Activated T-cell treated with anti-CD3 and anti-CD28 coated beads, Interleukin-2, amount 50 U/mL, for 48 hours (primary cell): Measurements from ENCODE around the gene C1QTNF3.
"Not testable (repeated sequence)": the region's sequence is repeated elsewhere in the genome, so short reads cannot be mapped to it uniquely, and the experiment has no call there.

Experiments used
- DNase-seq, 2 experiments: peaks; one replicate each; pipeline ENCODE4 v3.0.0-alpha.2; 2020

C1QTNF3 gene

DNA sequence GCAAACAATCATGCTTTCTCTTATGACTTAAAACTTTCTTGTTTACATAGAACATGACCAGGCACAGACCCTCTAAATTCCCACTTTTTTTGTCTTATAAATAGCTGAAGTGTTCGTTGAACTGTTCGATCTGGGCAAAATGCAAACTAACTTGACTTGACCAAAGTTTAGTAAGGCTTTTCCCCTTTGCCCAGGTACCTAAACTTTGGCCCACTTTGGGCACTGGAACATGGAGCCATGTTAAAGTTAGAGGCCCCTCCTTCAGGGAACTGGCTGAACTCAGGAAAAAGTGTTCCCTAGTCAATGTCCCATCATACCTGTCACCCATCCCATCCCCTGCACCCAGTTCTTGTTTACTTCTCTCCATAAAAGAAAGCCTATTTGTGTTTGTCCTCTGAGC, 25.8 kb downstream of the C1QTNF3 start:
- no peak for DNase-seq

DNA sequence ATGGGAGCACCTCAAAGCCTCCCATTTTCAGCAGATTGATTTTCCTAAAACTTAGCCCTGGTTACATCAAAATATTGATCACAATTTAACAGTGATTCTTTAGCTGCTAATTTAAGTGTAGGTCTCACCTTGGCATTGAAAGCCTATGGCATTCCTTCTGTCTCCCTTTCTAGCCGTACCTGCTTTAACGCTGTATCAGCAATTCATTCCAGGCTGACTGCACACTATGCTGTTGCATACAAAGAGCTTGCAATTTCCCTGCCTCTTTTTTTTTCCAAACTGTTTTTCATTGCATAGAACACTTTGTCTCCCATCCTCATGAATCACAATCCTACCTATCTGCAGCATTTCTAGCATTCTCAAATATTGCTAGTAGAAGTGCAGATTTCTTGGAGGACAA, 26.3 kb downstream of the C1QTNF3 start:
- DNase-seq = no peak

GRCh38 chr5:34016222-34016621, 26.8 kb downstream of the C1QTNF3 start:
- DNase-seq = no peak

- DNase-seq = peak; percentile 42 to 52
These were observed 27.7 kb downstream of the C1QTNF3 start for GRCh38 chr5:34015120-34015822.

DNA sequence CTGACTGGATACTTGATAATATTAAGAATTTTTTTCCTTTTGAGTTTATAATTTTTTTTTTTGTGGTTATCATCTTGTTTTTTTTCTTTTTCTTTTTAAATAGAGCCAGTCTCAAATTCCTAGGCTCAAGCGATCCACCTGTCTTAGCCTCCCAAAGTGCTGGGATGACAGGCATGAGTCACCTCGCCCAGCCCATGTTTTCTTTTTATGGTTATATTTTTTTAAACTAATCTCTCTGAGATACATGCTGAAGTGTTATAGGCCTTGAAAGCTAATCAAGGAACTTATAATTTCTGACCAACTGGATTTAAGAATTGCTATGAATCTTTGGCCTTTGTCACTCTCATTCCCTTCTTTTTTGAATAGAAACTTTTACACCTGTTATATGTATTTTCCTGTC, 28.4 kb downstream of the C1QTNF3 start:
- DNase-seq = no peak

DNA sequence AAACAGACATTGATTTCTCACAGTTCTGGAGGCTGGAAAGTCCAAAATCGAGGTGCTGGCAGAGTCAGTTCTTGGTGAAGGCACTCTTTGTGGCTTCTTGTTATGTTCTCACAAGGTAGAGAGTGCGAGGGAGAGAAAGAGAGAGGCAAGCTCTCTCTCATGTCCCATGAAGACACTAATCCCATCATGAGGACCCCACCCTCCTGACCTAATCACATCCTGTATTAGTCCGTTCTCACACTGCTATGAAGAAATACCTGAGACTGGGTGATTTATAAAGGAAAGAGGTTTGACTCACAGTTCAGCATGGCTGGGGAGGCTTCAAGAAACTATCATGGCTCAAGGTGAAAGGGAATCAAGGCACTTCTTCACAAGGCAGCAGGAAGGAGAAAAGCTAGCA, 29.5 kb downstream of the C1QTNF3 start:
- no peak for DNase-seq

- DNase-seq = no peak
These were observed 30.2 kb downstream of the C1QTNF3 start for GRCh38 chr5:34012791-34013190.

DNA sequence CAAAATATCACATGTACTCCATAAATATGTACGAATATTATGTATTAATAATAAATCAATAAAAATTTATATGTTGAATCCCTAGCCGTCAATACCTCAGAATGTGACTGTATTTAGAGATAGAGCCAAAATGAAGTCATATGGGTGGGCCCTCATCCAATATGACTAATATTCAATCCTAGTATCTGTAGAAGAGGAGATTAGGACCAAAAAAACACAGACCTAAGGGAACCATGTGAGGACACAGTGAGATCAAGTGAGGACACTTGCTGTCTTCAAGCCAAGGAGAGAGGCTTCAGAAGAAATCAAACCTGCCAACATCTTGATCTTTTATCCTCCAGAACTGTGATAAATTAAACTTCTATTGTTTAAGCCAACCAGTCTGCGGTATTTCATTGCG, 31.5 kb downstream of the C1QTNF3 start:
- no peak for DNase-seq

GRCh38 chr5:34010146-34010545, 32.9 kb downstream of the C1QTNF3 start:
- not testable (repeated sequence) for DNase-seq

GRCh38 chr5:34009610-34010009, 33.4 kb downstream of the C1QTNF3 start:
- DNase-seq = no peak

DNA sequence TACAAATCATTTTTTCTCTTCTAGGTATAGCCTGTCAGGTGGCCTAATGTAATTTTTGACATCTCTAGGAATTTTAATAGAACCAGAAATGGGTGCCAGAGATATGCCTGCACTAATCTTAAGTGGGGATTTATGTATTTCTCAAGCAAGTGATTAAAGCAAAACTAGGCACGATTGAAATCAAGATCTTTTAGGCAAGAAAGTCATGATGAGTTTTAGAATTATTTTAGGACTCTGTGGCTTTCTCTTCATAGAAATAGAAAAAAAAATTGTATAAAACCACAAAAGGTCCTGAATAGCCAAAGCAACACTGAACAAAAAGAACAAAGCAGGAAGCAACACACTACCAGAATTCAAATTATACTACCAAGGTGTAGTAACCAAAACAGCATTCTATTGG, 34.2 kb downstream of the C1QTNF3 start:
- DNase-seq = no peak

DNA sequence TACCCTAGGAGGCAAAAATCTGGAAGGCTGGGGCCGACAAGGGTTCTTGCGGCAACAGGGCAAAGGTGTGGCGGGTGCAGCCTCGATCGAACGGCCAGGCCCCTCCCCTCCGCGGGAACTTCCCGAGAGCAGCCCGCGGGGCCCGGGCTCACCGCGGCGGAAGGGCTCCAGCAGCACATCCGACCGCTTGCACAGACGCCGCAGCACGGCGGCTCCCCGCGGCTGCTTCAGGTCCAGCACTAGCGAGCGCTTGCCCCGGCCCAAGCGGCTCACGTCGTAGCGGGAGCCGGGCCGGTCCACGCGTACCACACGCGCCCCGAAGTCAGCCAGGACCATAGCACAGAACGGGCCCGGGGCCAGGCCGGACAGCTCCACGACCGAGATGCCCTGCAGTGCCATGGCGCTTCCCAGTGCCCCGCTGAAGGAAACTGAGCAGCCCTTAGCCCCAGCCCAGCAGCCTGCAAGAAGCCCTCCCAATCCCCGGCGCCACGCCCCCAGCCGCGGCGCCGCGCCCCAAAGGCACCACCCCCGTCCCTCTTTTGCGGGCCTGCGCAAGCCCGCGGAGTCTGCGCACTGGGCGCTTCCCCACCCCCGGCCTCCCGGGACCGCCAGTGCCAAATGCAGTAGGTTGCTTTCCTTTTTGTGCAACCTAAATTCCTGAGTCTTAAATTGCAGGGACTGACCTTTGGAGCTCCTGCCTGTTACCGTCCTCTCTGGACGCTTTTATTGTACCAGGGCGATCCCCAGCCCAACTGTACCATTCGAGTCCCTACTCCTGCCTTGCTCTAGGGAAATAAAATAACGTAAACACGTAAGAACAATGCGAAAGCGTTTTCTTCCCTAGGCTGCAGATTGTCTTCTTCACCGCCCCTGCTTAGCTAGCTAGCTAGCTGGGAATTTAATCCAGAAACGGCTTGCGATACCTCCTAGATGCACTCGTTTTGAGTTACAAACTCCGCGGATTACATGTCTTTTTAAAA, 35.1 kb downstream of the C1QTNF3 start, which contains the start of gene AMACR:
Gene AMACR (minus strand): TSS at position 430 of the 980 bp plus-strand sequence. CDS start 31 bp downstream, at position 399.
- DNase-seq = peak; percentile 90 to 94

- no peak for DNase-seq
These were observed 35.8 kb downstream of the C1QTNF3 start for GRCh38 chr5:34007201-34007620.

- no peak for DNase-seq
These were observed 37.3 kb downstream of the C1QTNF3 start for GRCh38 chr5:34005681-34006080.

DNA sequence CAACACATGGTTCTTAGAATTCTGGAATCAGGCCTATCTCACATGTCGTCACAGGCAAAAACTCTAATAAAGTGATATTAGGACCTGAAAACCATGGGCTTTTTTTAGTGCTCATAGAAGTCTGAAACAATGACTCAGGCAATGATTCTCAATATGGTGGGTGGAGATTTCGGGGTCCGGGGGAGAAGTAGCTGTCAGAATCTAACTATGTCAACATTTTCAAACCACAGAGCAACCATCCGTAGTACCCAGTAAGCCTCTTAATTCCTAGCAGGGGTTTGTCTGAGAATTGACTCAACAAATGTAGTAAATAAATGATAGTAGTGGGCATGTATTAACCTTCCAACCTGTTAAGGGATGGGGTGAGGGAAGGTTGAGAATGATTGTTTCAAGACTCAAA, 37.8 kb downstream of the C1QTNF3 start:
- peak in 1 of 2 experiments; percentile 30 for DNase-seq

DNA sequence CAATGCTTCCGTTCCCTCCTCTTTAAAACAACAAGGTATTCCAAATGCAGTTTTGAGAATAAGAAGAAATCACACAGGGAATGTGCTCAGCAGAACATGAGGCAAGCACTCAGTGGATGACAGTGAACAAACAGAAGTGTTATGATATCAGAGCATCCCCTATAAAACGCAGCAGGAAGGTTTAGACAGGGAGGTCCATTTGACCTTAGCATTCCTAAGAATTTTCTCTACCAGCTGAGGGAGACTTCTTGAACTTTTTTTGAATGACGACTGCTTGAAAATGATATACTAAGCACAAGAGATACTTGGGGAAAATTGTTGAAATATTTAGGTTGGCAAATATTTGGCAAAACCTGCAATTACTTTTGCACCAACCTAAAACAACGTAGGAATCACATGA, 39.1 kb downstream of the C1QTNF3 start:
- DNase-seq = no peak

GRCh38 chr5:34002629-34003328, 40.2 kb downstream of the C1QTNF3 start:
- peak in 1 of 2 experiments; percentile 26 for DNase-seq

DNA sequence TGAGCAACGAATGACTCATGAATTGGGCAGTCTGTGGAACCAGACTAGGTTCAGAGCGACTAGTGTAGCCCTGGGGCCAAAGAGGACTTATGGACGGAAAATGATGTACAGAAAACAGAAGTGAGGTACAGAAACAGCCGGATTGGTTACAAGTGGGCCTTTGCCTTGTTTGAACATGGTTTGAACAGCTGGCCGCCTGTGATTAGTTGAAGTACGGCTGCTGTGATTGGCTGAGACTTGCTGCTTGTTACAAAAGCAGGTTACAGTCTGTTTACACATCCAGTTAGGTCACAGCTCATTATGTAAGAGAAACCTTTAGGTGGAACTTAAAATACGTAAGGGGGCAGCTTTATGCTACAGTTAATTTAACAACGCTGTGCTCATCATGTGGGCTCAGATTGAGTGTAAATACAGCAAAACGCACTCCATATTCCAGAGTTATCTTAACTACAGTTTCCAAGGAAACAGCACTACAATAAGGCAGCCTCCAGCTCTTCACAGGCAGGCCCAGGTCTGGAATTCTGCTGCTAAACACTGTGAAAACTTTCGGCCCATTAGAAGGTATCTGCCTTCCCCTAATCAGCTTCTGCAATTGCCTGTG, 41.7 kb downstream of the C1QTNF3 start:
- DNase-seq = no peak

DNA sequence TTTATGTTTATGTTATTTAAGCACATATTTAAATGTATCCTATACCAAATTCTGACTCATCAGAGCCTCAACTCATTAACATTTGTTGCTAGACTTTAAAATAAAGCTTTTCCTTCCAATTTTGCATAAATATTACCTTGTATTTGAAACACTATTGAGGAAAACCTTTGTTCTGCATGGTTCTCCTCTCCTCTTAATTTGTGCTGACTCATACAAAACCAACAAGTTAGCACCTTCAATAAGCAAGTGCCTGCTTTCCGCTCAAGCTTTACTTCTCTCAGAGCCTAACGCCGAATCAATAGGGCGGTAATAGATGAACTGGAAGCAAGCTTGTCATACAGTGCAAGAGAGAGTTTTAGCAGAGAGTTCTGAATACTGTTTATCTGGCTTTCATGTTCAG, 43.0 kb downstream of the C1QTNF3 start:
- no peak for DNase-seq

GRCh38 chr5:33997331-33997983, 45.6 kb downstream of the C1QTNF3 start:
- DNase-seq = peak in 1 of 2 experiments; percentile 35

DNA sequence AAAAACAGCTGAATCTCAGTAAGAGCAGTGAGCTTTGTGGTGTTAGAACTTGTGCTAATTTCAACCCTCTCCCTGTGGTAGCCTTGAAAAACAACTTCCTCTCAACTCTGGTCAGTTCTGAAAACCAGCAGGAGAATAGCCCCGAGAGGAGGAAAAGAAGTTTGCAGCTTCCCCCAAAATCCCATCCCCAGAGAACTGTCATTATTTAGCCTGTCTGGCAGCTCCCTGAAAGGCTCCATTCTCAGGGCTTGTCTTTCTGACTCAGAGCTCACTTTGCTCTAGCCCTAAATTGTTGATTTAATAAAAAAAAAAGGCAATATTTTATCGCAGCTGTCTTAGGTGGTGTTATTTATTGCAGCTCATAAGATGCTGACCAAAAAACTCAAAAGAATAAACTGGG, 47.1 kb downstream of the C1QTNF3 start:
- no peak for DNase-seq

GRCh38 chr5:33994845-33995244, 48.2 kb downstream of the C1QTNF3 start:
- DNase-seq = no peak
